Heart right ventricle (tissue), 16 donors: ENCODE measurements around the gene LRRC8D. TPM values are rescaled to one million over a fixed set of nuclear protein-coding genes. Genes with fewer than 3 reads are reported as not detected.

Experiments used
- ATAC-seq, 8 donors: fragments of 200-7000 bp; cut with Tn5 transposase; one replicate each; pipeline ENCODE4 v1.9.1; 2020; ENCODE audit warnings: mild to moderate bottlenecking in 8 of 8, moderate library complexity in 8 of 8, moderate number of reproducible peaks in 1 of 8
- DNase-seq, 2 donors: peaks; one replicate each; pipeline ENCODE4 v3.0.0-alpha.2; 2020
- H3K27ac ChIP-seq, 10 donors: fragments of 200-600 bp; sonication (generic) in 2 of 10; one replicate each; pipeline versions ENCODE4 v1.5.0 to v1.8.0; 2020 to 2022; ENCODE audit warnings: mild to moderate bottlenecking in 3 of 10
- H3K27me3 ChIP-seq, 7 donors: fragments of 200-600 bp; one replicate each; pipeline ENCODE4 v1.8.0; 2021 to 2022; ENCODE audit warnings: mild to moderate bottlenecking in 2 of 7
- H3K36me3 ChIP-seq, 9 donors: fragments of 200-600 bp; sonication (generic) in 1 of 9; one replicate each; pipeline versions ENCODE4 v1.5.0 to v1.8.0; 2020 to 2022; ENCODE audit warnings: mild to moderate bottlenecking in 2 of 9
- H3K4me1 ChIP-seq, 9 donors: fragments of 200-600 bp; sonication (generic) in 1 of 9; one replicate each; pipeline versions ENCODE4 v1.5.0 to v1.8.0; 2020 to 2022; ENCODE audit warnings: mild to moderate bottlenecking in 4 of 9
- H3K4me3 ChIP-seq, 10 donors: fragments of 200-600 bp; sonication (generic) in 2 of 10; one replicate each; pipeline versions ENCODE4 v1.5.0 to v1.8.0; 2020 to 2022; ENCODE audit warnings: mild to moderate bottlenecking in 7 of 10, moderate library complexity in 2 of 10
- H3K9me3 ChIP-seq, 11 donors: fragments of 200-600 bp in 10 of 11; sonication (generic) in 2 of 11; one replicate each; pipeline versions ENCODE4 v1.5.0 to v1.8.0; 2013 to 2022; ENCODE audit warnings: mild to moderate bottlenecking in 2 of 11, control low read depth in 1 of 11, moderate library complexity in 1 of 11
- WGBS, 2 donors: extraction: QIAGEN DNeasy Blood & Tissue Kit; methylation state at CpG; one replicate each; pipeline ENCODE4 v1.1.7; 2013; ENCODE audit warnings: inconsistent platforms in 1 of 2; 5-methylcytosine and 5-hydroxymethylcytosine counted together
- intact Hi-C, 10 donors: fragments of 100-400 bp; cut with DNase I; formaldehyde crosslinking; loops; one replicate each; pipeline versions ENCODE4 v1.11.1 to v1.14.2; 2022
- polyA plus RNA-seq, 2 donors: library from polyadenylated mRNA; stranded (reverse); fragments of 200-250 nt; gene quantifications; one replicate each; pipeline ENCODE4 v1.2.3, GENCODE V29; 2013
- total RNA-seq, 10 donors: library from RNA; stranded (reverse); fragmentation: NEBNext Ultra II Directional in 3 of 10; extraction: Animal tissue kit (Norgen Biotek cat#: 25700) in 3 of 10; gene quantifications; one replicate each; pipeline versions ENCODE4 v1.2.1 to v1.2.4, GENCODE V29; 2021 to 2023
- TF ChIP-seq, protein P1 (sequence below), 9 donors: fragments of 200-600 bp; sonication (generic) in 2 of 9; IDR thresholded peaks; one replicate each; pipeline versions ENCODE4 v1.5.0 to v1.8.0; 2021 to 2022; ENCODE audit warnings: antibody characterized with exemption in 9 of 9, mild to moderate bottlenecking in 5 of 9, moderate library complexity in 1 of 9
- donor health status: Arrhythmogenic right ventricular cardiomyopathy.
- donor health status: ischemic (EF 13 %, LVEDD 7.1; RV severe dilation, severe dysfunction).
- donor health status: healthy with polysubstance abuse.
- donor health status: DM: no; HTN: yes; CAD: no.
- donor health status: DM: no; HTN: no; CAD: no.
- donor health status: ischemic (EF 25% LVEDD 6.9; RV normal size, moderate dysfunction).
- donor health status: ischemic (EF 25% LVEDD 5.7; RV mildly dilated, moderate dysfunction).
- donor health status: healthy.
- donor health status: DM: yes; HTN: yes; CAD: no.
- donor health status: Ischemic cardiomyopathy.
- donor health status: ischemic (EF 35%, LVEDD 5.7; RV mildly dilated, moderate dysfunction).
- donor health status: nonischemic (EF 11% LVEDD 7.7; RV severe dilation, severe dysfunction).
- donor health status: DM: yes; HTN: yes; CAD: no.
- donor health status: PGD.
- donor health status: ischemic (EF 29% LVEDD 5.4; RV normal size, mild dysfunction).
- donor health status: nonischemic (EF 23%, LVEDD 6.1; RV moderate dilation, normal function).

Gene LRRC8D
- total and polyA plus RNA-seq, 12 donors: 3.0 to 11.0 (median 6.6) TPM

DNA sequence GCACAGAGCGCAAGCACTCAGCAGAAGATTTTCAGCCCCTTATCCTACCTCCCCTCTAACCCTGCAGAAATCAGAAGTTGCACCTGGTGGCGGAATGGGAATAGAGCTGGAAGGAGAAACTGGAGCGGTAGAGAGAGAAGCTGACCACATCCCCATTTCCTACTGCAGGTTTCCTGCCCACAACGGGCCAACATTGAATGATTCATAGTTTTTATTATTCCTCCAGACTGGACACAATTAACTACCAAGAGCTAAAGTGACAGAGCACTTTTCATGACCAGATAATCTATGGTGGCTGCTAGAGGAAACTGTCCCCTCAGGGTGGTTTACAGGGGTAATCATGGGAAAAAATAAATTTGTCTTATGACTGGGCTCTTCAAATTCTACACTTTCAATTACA lies 21.3 kb upstream of the LRRC8D start:
- Histone ChIP-seq H3K27me3 (no peaks in the 10 kb centered on the region), H3K36me3 (no peaks in the 10 kb centered on the region), H3K4me1 (peaks cover 0 to 6% (median 0%) of the 10 kb centered on the region in 9 donors), H3K27ac (no peak overlapping the region), H3K9me3 (no peaks in the 10 kb centered on the region), H3K4me3 (no peak overlapping the region)
- DNase-seq (no peak), ATAC-seq (no peak)
- TF ChIP-seq, protein P1, sequence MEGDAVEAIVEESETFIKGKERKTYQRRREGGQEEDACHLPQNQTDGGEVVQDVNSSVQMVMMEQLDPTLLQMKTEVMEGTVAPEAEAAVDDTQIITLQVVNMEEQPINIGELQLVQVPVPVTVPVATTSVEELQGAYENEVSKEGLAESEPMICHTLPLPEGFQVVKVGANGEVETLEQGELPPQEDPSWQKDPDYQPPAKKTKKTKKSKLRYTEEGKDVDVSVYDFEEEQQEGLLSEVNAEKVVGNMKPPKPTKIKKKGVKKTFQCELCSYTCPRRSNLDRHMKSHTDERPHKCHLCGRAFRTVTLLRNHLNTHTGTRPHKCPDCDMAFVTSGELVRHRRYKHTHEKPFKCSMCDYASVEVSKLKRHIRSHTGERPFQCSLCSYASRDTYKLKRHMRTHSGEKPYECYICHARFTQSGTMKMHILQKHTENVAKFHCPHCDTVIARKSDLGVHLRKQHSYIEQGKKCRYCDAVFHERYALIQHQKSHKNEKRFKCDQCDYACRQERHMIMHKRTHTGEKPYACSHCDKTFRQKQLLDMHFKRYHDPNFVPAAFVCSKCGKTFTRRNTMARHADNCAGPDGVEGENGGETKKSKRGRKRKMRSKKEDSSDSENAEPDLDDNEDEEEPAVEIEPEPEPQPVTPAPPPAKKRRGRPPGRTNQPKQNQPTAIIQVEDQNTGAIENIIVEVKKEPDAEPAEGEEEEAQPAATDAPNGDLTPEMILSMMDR (IDR thresholded peaks at IDR 0.05): no peak
- intact Hi-C loops: no loop called here
- WGBS, 2 donors: 78 to 88% methylated on average over 4 of the region's 4 CpGs

DNA sequence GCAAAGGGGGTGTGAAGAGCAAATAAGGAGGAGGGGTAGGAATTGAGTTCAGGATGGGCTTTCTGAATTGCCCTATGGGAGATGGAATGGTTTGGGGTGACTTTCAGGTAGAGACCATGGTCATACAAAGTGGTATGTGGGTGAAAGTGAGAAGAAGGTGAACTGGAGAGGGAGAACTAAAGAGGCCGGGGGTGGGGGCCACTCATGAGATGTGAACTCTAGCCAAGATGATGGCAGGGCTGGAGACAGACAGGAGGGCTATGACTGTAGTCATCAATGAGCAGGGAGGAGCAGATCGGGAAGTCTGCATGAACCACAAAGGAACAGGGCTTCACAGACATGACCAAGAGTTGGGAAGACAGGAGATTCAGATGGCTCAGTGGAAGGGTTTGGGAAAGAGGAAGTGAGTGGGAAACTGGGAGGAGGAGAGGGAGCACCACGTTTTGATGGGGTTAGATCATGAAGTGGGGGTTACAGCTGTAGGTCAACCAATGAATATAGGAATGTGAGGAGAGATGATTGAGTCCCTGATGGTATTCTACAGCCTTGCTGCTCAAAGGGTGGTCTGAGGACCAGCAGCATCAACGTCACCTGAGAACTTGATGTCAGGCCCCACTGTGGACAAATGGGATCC lies 20.7 kb upstream of the LRRC8D start:
- Histone ChIP-seq H3K27me3 (no peaks in the 10 kb centered on the region), H3K27ac (no peak overlapping the region), H3K4me1 (peaks cover 0 to 10% (median 0%) of the 10 kb centered on the region in 9 donors), H3K36me3 (no peaks in the 10 kb centered on the region), H3K9me3 (no peaks in the 10 kb centered on the region), H3K4me3 (no peak overlapping the region)
- ATAC-seq (no peak), DNase-seq (no peak)
- intact Hi-C loops: loop anchor here in 3 of 10 donors (2.0 to 5.0 kb wide), 2 partner anchors 42 to 177 kb away; no protein-coding TSS in a partner anchor
- TF ChIP-seq, protein P1 (IDR thresholded peaks at IDR 0.05): no peak
- 85% methylated on average over 4 of the region's 4 CpGs for WGBS, 2 donors

DNA sequence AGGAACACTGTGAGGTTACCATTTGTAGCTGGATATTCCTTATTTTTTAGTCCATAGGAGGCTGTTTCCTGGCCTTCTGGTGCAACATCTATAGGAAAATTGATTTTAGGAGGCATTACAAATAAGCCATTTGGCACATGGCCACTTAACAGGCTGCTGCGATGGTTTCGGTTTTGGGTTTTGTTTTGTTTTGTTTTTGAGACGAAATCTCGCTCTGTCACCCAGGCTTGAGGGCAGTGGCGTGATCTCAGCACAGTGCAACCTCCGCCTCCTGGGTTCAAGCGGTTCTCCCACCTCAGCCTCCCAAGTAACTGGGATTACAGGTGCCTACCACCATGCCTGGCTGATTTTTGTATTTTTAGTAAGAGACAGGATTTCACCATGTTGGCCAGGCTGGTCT lies 20.1 kb upstream of the LRRC8D start:
- 86% methylated on average over 7 of the region's 7 CpGs for WGBS, 2 donors
- no peak for DNase-seq
- intact Hi-C loops: loop anchor here in 3 of 10 donors (2.0 to 5.0 kb wide), 2 partner anchors 42 to 176 kb away; no protein-coding TSS in a partner anchor
- ATAC-seq: no peak
- no peak overlapping the region for H3K4me3 ChIP-seq
- H3K9me3 ChIP-seq: no peaks in the 10 kb centered on the region
- no peaks in the 10 kb centered on the region for H3K36me3 ChIP-seq
- no peaks in the 10 kb centered on the region for H3K27me3 ChIP-seq
- no peak overlapping the region for H3K27ac ChIP-seq
- TF ChIP-seq, protein P1 (IDR thresholded peaks at IDR 0.05): no peak
- H3K4me1 ChIP-seq: peaks cover 0 to 10% (median 0%) of the 10 kb centered on the region in 9 donors

DNA sequence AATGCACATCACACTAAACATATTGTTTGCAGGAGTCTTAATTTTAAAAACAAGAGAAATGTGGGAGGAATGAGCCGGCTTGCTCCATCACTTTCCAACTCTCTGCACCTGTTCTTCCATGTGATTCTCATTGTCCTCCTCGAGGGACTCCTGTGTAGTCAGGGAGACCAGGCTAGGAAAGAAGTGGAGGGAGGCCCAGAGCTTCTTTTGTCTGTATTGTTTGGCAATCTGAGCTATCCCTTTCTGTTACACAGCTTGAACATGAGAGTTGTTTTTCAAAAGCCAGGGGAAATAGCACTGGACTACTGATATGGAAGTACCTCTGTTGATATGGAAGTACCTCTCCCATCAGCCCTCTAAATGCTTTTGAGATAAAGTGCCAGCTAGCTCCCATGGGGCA lies 18.8 kb upstream of the LRRC8D start:
- H3K4me3 ChIP-seq: no peak overlapping the region
- H3K27me3 ChIP-seq: no peaks in the 10 kb centered on the region
- H3K9me3 ChIP-seq: no peaks in the 10 kb centered on the region
- TF ChIP-seq, protein P1 (IDR thresholded peaks at IDR 0.05): no peak
- 65 to 73% methylated on average over 2 of the region's 2 CpGs for WGBS, 2 donors
- DNase-seq (no peak), ATAC-seq (no peak)
- intact Hi-C loops: loop anchor here in 2 of 10 donors (5.0 kb wide), 1 partner anchor 40 kb away; no protein-coding TSS in a partner anchor
- no peak overlapping the region for H3K27ac ChIP-seq
- H3K36me3 ChIP-seq: no peaks in the 10 kb centered on the region
- H3K4me1 ChIP-seq: peaks cover 0 to 10% (median 0%) of the 10 kb centered on the region in 9 donors
